ENCODE measurements around the gene ADGRA1. TPM values are rescaled to one million over a fixed set of nuclear protein-coding genes. Genes with fewer than 3 reads are reported as not detected.

The ADGRA1 gene
- total RNA-seq, 4 donors from 2014 or later = not detected

DNA sequence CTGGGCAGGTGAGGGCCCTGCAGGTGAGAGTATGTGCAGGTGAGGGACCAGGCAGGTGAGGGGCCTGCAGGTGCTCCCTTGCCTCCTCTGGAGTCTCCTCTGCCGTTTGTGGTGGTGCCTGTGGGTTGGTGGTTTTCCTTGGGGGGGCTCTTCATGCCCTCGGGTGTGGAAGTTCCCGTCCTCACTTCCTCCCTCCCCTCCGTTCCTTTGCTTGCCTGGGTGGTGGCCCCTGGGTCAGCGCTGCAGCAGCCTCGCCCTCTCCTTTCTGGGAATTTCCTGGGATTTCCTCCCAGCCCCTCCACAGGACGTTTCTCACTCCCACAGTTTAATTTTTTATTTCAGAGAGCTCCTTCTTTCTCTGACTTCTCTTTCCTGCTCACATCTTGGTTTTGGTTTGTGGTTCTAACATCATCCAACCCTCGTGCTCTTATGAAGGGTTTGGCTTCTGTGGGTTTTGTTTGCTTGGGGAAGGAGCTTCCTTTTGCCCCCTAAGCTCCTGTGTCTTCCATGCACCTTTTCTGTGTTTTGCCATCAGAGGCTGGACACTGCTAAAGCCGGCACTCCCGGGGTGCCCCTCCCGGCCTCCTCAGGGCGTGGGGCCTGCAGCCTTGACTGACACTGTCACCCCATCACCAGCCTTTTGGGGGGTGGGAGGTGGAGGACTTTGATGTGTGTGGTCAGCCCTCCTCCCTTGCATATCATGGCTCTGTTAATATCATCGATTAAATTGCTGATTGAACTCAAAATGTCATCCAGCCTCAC is 29.2 kb upstream of the ADGRA1 start:
- TF ChIP-seq, protein P1, sequence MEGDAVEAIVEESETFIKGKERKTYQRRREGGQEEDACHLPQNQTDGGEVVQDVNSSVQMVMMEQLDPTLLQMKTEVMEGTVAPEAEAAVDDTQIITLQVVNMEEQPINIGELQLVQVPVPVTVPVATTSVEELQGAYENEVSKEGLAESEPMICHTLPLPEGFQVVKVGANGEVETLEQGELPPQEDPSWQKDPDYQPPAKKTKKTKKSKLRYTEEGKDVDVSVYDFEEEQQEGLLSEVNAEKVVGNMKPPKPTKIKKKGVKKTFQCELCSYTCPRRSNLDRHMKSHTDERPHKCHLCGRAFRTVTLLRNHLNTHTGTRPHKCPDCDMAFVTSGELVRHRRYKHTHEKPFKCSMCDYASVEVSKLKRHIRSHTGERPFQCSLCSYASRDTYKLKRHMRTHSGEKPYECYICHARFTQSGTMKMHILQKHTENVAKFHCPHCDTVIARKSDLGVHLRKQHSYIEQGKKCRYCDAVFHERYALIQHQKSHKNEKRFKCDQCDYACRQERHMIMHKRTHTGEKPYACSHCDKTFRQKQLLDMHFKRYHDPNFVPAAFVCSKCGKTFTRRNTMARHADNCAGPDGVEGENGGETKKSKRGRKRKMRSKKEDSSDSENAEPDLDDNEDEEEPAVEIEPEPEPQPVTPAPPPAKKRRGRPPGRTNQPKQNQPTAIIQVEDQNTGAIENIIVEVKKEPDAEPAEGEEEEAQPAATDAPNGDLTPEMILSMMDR (IDR thresholded peaks at IDR 0.05) = no peak
- no peak for TF ChIP-seq POLR2A (IDR thresholded peaks at IDR 0.05)
- Histone ChIP-seq H3K27me3 (no peaks in the 10 kb centered on the region), H3K4me1 (no peaks in the 10 kb centered on the region), H3K36me3 (no peaks in the 10 kb centered on the region), H3K4me3 (no peak overlapping the region), H3K9me3 (no peaks in the 10 kb centered on the region), H3K27ac (no peak overlapping the region)
- no peak for DNase-seq

DNA sequence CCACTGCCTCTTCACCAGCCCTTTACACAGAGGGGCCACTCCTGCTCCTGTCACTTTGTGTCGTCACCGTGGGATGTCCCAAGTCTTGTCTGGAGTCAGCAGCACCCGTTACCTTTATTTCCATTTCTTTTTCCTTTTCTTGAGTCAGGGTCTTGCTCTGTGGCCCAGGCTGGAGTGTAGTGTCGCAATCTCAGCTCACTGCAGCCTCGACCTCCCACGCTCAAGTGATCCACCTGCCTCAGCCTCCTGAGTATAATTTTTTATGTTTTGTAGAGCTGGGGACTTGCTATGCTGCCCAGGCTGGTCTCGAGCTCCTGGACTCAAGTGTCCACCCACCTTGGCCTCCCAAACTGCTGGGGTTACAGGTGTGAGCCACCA is 28.6 kb upstream of the ADGRA1 start:
- no peaks in the 10 kb centered on the region for H3K9me3 ChIP-seq
- no peak for DNase-seq
- TF ChIP-seq, protein P1 (IDR thresholded peaks at IDR 0.05) = no peak
- no peak for TF ChIP-seq POLR2A (IDR thresholded peaks at IDR 0.05)
- no peaks in the 10 kb centered on the region for H3K4me1 ChIP-seq
- no peak overlapping the region for H3K27ac ChIP-seq
- H3K4me3 ChIP-seq = no peak overlapping the region
- H3K36me3 ChIP-seq = no peaks in the 10 kb centered on the region
- H3K27me3 ChIP-seq = no peaks in the 10 kb centered on the region

DNA sequence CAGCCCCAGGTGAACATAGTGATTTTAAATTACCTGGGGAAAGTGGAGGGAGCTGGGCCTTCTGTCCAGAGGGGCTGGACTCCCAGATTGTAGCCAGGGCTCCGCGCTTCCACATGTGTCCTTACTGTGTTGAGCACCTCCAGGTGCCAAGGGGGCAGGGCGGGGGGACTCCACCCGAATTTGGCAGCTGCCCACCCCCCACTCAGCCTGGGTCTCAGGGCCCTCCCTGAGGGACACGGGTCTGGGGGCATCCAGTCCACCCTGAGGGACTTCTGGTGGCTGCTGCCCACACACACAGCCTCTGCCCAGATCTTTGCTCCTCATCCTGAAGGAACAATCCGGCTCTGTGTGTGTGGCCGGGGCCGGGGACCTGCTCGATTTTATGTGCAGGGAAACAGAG is 28.2 kb upstream of the ADGRA1 start:
- TF ChIP-seq, protein P1 (IDR thresholded peaks at IDR 0.05) = no peak
- TF ChIP-seq POLR2A (IDR thresholded peaks at IDR 0.05) = no peak
- no peaks in the 10 kb centered on the region for H3K27me3 ChIP-seq
- H3K9me3 ChIP-seq = no peaks in the 10 kb centered on the region
- no peaks in the 10 kb centered on the region for H3K36me3 ChIP-seq
- no peak overlapping the region for H3K27ac ChIP-seq
- H3K4me1 ChIP-seq = no peaks in the 10 kb centered on the region
- H3K4me3 ChIP-seq = no peak overlapping the region
- no peak for DNase-seq

DNA sequence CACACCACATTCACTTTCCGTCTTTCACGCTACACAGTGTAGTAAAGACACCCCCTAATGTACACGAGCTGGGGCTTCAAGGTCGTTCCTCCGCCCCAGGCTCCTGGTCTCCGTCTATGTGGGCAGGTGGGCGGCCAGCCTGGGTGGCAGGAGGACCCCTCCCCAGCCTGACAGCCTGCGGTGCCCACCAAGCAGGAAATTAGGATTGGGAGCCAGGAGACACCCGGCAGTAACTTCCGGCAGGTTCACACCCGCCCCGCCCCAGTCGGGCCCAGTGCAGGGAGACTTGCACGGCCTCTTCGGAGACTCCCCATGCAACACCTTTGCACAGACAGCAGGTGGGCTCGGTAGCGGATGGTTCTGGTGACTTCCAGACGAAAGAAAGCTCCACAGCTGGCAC is 27.7 kb upstream of the ADGRA1 start:
- no peaks in the 10 kb centered on the region for H3K27me3 ChIP-seq
- H3K27ac ChIP-seq = no peak overlapping the region
- no peak overlapping the region for H3K4me3 ChIP-seq
- no peaks in the 10 kb centered on the region for H3K36me3 ChIP-seq
- TF ChIP-seq, protein P1 (IDR thresholded peaks at IDR 0.05) = no peak
- TF ChIP-seq POLR2A (IDR thresholded peaks at IDR 0.05) = no peak
- H3K4me1 ChIP-seq = no peaks in the 10 kb centered on the region
- no peak for DNase-seq
- no peaks in the 10 kb centered on the region for H3K9me3 ChIP-seq

DNA sequence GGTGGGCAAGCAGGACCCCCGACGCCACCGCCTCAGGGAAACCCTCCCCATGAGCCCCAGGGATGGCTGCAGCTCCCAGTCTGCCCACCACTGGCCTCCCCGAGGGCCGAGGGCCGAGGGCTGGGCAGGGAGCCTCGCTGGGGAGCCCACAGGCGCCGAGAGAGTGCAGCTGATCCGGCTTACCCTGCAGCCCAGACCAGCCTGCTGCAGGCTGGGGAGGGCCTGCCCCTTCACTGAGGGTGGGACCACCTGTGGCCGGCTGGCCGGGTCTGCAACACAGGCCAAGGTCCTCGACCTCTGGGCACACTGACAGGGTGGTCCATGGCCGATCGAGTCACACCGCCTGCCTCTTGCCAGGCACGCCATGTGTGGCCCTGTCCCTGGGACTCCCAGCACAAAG is 27.3 kb upstream of the ADGRA1 start:
- Histone ChIP-seq H3K36me3 (no peaks in the 10 kb centered on the region), H3K27ac (no peak overlapping the region), H3K27me3 (no peaks in the 10 kb centered on the region), H3K9me3 (no peaks in the 10 kb centered on the region), H3K4me1 (no peaks in the 10 kb centered on the region), H3K4me3 (no peak overlapping the region)
- DNase-seq = no peak
- TF ChIP-seq, protein P1 (IDR thresholded peaks at IDR 0.05) = no peak
- no peak for TF ChIP-seq POLR2A (IDR thresholded peaks at IDR 0.05)
